Left ventricle myocardium superior (tissue), 1 donor: Measurements from ENCODE around the gene KATNAL2. TPM values are rescaled to one million over a fixed set of nuclear protein-coding genes. Genes with fewer than 3 reads are reported as not detected.
A peak's percentile ranks its signal among the peaks of the same experiment; 100 is the strongest.
"Not testable (repeated sequence)": the region's sequence is repeated elsewhere in the genome, so short reads cannot be mapped to it uniquely, and the experiment has no call there.

Experiments used
- ATAC-seq: fragments of 200-7000 bp; cut with Tn5 transposase; one replicate; pipeline ENCODE4 v1.9.1; 2020; ENCODE audit warnings: mild to moderate bottlenecking, moderate library complexity
- DNase-seq: peaks from one replicate; pipeline ENCODE4 v3.0.0-alpha.2; 2020
- intact Hi-C: fragments of 100-400 bp; cut with micrococcal nuclease; formaldehyde crosslinking; loops from one replicate; pipeline ENCODE4 v1.11.0; 2022
- total RNA-seq: library from RNA; stranded (reverse); fragmentation: NEBNext Ultra II Directional; extraction: Animal tissue kit (Norgen Biotek cat#: 25700); gene quantifications from one replicate; pipeline ENCODE4 v1.2.1, GENCODE V29; 2021
- donor health status: DM: no; HTN: yes; CAD: no; lungs with severe emphysema.

KATNAL2 gene
- total RNA-seq, 1 donor from 2014 or later, result 2.7 TPM

DNA sequence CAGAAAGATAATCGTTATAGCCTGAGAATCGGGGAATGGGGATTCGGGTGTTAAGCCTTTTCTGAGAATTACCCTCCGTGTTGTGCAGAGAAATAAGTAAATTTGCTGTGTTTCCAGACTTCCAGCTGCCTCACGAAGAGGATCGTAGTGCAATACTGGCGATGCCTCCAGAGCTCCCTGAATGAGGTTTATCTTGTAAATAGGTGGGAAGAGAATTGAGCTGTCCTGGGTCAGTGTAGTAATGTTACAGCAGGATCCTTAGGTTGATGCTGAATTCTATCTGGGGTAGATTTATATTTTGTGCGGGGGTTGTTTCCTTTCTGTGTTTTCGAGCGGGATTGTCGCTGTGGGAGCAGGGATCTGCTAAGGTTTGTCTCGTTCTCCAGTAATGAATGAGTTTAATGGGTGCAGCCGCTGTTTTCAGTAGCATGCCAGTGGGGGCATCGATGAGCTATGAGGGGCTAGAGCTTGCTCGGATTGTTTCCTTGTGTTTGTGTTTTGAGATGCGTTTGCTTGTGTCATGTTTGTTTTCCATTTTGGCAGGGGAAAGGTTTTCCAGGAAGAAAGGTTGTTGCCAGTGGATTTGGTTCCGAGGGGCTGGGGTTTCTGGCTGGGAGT, 108.3 kb downstream of the KATNAL2 start:
- ATAC-seq, DNase-seq: not testable (repeated sequence)

DNA sequence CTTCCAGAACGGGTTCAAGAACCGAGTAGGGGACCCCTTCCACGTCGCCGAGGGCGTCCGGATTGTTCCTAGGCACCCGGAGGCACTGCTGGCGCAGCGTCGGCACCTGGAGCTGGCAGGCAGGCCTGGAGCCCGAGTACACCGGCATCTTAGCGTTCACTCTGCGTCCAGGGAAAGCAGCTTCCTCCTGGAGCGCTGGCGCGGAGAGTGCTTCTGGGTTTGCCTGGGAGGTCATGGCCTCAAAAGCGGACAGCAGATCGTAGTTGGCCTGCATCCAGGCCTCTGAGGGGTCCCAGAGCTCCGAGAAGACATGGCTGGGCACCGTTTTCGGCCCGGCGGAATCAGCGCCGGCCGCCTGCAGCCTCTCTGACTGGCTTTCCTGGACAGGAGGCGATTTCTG, 111.3 kb downstream of the KATNAL2 start:
- DNase-seq, intact Hi-C loops, ATAC-seq: not testable (repeated sequence)

More for the DNA sequence above, 108.3 kb downstream of the KATNAL2 start:
- intact Hi-C loops, result not testable (repeated sequence)

DNA sequence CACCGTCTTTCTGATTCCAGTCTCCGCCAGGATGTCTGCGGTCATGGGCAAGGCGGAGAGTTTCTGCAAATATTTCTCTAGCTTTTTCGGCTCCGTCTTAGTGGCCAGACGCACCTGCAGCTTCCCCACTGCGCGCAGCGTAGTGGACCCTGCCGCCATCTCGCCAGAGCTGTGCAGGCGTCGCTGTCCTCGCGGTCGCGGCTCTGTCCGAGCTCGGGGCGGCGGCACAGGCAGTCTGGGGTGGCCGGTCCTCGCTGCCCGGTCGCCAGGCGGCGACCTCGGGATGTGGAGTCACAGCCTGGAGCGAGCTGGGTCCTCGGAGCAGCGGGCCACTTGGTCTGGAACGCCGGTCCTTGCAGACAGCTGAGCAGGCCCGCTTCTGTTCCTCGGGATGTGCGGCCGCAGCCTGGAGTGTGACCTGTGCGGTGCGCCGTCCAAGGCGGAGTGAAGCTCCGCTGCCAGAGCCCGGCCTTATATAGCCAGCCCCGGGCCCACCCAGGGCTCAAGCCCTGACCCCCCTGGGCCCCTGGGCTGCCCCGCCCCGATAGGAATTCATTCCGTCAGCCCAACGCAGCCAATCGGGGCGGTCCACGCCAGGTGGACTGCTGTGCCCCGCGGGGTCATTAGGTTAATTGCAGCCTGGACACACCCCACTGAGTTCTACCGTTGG, 112.4 kb downstream of the KATNAL2 start:
- peak; percentile 35 for ATAC-seq

DNA sequence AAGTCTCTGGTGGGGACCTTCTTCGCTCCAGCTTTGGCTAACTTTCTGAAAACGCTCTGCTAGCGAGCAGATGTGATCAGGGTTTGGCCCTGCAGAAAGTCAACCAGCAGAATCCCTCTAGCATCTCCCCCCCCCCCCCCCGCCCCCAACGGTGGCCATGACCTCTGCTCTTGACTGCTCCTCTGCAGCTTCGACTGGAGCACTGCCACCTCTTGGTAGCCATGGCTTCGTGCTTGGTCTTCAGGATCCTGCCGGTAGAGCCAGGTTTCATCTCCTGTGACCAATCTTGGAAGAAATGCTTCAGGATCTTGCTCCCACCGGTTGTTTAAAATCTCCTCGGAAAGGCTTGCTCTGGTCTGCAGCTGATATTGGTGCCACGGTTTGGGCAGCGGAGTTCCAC, 113.5 kb downstream of the KATNAL2 start:
- DNase-seq, intact Hi-C loops: not testable (repeated sequence)

More for the DNA sequence above, 112.4 kb downstream of the KATNAL2 start:
- DNase-seq, intact Hi-C loops: not testable (repeated sequence)

DNA sequence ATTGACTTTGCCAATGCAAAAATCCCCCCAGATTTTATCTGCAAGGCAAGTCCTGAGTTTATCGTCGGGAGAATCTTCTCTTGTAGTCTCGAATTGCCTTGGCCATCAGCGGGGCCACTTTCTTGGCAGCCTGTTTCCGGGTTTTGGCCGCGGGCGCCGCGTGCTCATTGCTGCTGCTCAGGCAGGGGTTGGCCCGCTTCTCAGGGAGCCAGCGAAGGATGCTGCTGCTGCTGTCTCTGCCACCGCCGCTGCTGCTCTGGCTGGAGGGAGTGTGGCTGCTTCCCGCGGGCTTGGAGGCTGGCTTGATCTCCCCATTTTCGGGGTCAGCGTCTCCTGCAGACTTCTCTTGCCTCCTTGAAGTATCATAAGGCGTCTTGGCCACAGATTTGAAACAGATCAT, 115.5 kb downstream of the KATNAL2 start:
- intact Hi-C loops, result no loop called here

More for the DNA sequence above, 113.5 kb downstream of the KATNAL2 start:
- ATAC-seq, result not testable (repeated sequence)

DNA sequence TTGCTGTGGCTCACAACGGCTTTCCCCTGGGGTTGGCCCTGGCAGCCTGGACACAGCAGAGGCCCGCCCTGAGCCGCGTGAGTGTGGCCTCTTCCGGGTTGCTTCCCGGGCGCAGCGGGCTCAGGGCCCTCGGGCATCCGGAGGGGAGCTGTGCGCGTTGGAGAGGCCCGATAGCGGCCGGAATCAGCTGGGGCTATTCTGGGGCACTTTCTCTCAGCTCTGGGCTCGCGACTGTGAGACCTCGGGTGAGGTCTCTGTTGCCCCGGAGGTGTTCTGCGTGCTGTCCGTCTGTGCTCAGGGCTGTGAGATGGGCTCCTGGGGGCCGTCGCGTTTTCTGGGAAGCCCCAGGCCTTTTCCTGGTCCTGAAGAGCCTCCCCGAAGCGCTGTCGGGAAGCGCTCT, 117.2 kb downstream of the KATNAL2 start:
- ATAC-seq, intact Hi-C loops, DNase-seq: not testable (repeated sequence)

More for the DNA sequence above, 115.5 kb downstream of the KATNAL2 start:
- no peak for ATAC-seq
- no peak for DNase-seq

DNA sequence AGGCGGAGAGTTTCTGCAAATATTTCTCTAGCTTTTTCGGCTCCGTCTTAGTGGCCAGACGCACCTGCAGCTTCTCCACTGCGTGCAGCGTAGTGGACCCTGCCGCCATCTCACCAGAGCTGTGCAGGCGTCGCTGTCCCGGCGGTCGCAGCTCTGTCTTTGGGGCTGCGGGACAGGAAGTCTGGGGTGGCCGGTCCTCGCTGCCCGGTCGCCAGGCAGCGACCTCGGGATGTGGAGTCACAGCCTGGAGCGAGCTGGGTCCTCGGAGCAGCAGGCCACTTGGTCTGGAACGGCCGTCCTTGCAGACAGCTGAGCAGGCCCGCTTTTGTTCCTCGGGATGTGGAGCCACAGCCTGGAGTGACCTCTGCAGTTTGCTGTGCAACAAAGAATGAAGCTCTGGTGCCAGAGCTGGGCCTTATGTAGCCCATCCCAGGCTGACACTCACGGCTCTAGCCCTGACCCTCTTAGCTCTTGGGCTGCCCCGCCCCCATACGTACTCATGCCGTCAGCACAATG, 117.8 kb downstream of the KATNAL2 start, which contains the start of gene ELOA2:
Gene ELOA2, minus strand, starts transcription at position 466 of the 516 bp plus-strand sequence. Its CDS starts 357 bp downstream, at position 109.
- DNase-seq (no peak), ATAC-seq (no peak)
- intact Hi-C loops, result no loop called here

DNA sequence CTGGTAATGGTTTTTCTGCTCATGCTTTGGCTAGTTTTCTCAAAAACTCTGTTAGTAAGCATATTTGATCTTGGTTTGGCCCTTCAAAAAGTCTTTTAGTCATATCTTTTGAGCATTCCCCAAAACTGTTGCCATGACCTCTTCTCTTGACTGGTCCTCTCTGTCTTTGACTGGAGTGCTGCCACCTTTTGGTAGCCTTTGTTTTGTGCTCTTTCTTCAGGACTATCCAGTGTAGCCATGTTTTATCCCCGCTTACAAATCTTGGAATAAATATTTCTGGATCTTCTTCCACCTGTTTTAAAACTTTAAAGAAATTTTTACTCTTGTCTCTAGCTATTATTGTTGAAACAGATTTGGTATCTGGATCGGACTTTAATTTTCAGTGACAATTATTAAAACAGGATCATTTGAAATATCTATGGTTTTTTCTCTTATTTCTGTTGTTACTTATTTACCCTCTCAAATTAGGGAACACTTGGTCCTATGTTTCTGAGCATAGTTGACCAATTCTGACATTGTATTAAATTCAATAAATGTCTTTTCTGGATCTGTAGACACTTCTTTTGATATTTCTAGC, 119.0 kb downstream of the KATNAL2 start:
- ATAC-seq (no peak), DNase-seq (no peak)
- intact Hi-C loops, result no loop called here

DNA sequence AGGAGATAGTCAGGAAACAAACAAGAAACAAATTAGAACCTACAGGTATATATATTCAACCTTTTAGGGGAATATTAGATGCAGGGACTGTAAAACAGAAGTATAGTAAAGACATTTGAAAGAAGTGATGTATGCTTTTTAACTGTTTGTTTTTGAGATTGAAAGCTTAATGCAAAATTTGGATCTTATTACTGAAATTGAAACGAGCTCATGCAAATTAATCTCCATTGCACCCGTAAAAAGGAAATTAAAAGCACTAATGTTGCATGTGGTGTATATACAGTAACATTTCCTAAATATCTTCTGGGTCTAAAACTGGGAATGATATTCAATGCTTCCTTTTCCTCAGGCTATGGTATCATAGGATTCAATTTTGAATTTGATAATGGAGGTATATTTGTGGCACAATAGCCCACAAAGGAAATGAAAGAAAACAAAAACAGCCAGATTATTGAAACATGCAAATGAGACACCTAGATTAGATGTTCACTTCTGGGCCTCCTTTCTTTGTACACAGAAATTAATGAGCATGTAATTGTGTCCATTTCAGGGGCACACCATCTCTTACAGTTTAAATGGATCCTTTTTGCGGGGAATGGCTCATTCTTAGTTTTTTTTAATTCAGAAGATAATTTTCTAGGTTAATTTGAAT, 119.7 kb downstream of the KATNAL2 start:
- intact Hi-C loops, result no loop called here
- DNase-seq, result no peak
- ATAC-seq, result no peak

DNA sequence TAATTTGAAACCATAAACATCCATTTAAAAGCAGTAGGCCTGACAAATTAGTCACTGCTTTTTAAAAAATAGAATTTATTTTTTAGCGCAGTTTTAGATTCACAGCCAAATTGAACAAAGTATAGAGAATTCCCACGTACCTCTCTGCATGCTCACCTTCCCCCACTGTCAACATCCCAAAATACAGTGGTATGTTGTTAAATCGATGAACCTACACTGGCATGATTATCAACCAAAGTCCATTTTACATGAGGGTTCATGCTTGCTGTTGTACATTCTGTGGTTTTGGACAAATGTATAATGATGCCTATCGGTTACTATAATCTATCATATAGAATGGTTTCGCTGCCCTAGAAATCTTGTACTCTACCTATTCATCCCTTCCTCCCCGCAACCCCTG, 123.6 kb downstream of the KATNAL2 start:
- DNase-seq, result no peak
- no peak for ATAC-seq
- intact Hi-C loops, result no loop called here

DNA sequence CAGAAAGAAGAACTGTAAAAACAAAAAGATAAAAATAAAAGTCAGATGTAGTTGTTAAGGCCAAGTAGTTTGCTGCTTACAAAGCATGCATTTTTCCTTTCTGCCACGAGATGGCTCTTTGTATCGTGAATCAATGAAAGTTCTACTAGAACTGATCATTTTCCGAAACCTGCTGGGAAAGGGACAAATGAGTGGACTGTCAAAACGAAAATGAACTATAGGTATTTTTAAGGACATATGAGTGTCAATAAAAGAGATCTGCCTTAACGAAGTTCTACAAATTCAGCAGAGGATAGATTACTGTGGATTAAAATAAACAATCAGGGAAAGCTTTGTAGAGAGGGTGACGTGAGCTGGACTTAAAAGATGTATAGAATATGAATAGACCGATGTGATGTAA, 133.1 kb downstream of the KATNAL2 start:
- intact Hi-C loops, result no loop called here
- ATAC-seq (no peak), DNase-seq (no peak)

DNA sequence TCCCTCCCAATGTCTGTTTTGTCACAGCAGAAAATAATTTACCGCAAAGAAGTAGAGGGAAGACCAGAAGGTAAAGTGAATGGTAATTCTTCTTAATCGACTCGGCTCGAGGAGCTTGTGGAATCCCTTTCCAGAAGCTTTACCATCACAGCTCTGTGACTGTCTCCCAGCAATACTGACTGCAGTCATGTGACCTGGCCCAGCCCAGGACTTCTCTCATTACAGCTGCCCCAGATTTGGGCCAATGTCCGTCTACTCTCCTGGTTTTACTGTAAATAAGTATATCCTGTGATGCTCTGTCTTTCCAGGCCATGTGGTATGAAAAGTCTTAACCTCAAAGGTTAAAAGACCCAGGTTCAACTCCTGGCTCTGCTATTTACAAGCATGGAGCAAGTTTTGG, 137.0 kb downstream of the KATNAL2 start:
- intact Hi-C loops, result no loop called here
- DNase-seq (no peak), ATAC-seq (no peak)

DNA sequence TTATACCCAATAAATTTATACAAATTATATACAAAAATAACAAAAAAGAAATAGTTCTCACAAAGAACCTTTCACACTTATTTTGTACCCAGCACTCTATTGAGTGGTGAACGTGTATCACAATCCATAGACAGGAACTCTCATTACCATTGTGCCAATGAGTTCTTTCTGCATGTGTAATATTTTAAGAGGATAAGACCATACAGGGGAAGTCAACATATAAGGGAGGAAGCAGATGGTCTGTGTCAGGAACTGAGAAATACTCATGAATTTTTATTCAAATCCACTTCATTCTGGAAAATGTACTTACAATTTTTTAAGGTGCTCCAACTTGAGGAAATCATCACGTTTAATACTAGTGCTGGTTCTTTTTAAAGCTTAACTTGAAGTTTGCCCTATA, 145.1 kb downstream of the KATNAL2 start:
- DNase-seq, result no peak
- no peak for ATAC-seq
- intact Hi-C loops, result no loop called here

DNA sequence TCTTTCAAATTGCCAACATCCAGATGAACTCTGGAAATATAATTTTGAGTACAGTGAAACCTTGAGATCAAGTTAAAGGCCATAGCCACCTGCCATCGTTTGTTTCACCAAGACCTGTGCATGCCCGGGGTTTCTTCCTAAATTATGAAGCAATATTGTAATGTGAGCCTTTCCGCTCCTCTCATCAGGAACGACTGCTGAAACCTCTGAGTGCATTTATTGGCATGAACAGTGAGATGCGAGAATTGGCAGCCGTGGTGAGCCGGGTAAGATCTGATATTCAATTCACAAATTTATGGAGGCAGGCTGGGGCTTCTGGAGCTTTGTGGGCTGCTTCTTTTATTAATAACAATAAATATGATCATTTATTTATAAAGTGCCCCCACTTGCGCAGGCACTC, 145.7 kb downstream of the KATNAL2 start:
- ATAC-seq (no peak), DNase-seq (no peak)
- intact Hi-C loops, result no loop called here

DNA sequence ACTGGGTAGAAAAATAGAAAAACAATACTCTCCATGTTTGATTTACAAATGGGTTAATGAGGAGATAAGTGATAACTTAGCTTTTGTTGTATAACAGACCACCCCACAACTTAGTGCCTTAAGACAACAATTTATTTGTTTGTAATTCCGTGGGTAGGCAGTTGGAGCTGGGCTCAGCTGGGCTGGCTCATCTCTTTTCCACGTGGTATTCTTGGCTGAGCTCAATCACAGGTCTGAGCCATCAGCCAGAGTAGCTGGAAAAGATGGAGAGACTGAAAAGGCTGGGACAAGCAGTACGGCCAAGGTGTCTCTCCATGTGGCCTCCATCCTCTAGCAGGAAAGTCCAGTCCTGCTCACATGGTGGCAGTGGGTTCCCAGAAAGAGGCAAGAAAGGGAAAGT, 150.2 kb downstream of the KATNAL2 start:
- no peak for ATAC-seq
- intact Hi-C loops, result no loop called here
- DNase-seq, result no peak

DNA sequence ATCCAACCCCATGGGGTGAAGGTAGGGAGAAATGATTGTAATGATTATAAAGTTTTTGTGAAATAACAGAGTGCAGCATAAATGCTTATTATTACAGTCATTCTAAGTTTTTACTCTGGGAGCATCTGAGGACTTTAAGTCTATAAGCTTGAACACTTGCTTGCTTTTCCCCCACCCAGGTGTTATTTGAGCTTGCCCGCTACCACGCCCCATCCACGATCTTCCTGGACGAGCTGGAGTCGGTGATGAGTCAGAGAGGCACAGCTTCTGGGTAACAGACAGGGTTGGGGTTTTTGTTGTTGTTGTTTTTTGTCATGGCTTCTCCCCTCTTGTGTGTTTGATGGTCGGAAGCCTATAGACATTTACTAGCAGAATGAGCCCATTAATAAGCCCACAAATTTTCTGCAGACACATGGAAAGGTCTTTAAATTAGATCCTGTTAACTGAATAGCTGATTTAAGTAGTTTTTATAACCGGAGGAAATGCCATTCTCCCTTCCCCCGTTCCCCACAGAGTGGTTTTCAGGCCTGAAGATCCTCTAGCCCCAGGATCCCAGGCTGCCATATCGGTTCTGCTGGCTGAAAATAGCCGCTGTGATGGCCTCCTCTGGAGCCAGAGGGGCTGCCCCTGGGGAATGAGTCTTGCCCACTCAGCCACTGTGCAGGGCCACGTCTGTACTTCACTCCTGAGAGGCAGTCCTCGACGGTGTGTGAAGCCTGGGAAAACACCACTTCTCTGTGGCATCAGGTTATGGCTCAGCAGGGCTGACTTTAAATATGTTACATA, 157.9 kb downstream of the KATNAL2 start:
- ATAC-seq (no peak), DNase-seq (no peak)
- intact Hi-C loops, result no loop called here

DNA sequence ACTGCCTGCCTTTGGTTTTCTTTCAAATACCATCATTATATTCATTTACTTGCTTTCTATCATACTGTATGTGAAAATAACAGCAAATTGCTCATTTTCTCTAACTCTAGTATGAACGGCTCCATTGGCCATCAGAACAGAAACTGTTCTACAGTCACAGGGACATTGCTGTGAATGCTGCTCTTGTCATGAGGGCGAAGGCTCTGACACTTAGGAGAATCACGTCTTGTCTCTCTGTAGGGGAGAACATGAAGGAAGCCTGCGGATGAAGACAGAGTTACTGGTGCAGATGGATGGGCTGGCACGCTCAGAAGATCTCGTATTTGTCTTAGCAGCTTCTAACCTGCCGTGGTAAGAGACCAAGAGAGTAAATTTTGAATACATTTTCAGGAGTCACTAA, 159.7 kb downstream of the KATNAL2 start:
- DNase-seq (no peak), ATAC-seq (no peak)
- intact Hi-C loops, result no loop called here

DNA sequence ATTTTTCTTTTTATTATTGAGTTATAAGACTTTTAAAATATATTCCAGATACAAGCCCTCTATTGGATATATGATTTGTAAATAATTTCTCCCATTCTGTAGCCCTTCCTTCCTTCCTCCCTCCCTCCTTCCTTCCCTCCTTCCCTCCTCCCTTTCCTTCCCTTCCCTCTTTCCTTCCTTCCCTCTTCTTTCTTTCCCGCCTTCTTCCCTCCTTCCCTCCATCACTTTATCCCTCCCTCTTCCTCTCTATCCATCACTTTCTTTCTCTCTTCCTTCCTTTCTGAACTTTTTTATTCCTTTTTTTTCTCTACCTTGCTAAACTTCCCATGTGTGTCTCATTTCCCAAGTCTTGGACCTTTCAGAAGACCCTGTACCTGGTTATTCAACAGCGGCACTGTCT, 163.5 kb downstream of the KATNAL2 start:
- ATAC-seq, result no peak
- DNase-seq, result no peak
- intact Hi-C loops, result no loop called here

DNA sequence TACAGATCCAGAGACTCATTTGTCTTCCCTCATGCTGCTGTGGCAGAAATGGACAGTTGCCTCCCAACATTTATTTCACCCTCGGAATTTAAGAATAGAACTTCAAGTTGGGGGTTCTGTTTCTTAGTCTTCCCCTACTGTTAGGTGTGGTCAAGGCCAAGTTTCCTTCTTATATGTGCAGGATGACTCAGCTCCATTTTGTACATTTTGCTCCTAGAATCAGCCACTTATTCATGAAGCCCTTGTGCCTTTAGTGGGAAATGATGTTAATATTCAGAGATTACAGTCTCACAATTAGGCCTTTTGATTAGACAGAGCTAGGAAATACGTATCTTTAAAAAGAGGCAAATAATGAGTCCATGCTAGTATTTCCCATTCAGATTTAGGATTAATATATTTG, 164.2 kb downstream of the KATNAL2 start:
- intact Hi-C loops, result no loop called here
- ATAC-seq (no peak), DNase-seq (no peak)
